H1 (cell line): Measurements from ENCODE around the gene INHBB. TPM values are rescaled to one million over a fixed set of nuclear protein-coding genes. Genes with fewer than 3 reads are reported as not detected.
A peak's percentile ranks its signal among the peaks of the same experiment; 100 is the strongest.

Source experiments
- CTCF ChIA-PET: fragments of 300-600 bp; sonication (Branson Sonifier 250); formaldehyde crosslinking; loops from one replicate; lab custom pipeline; 2021; ENCODE audit not compliant: partially characterized antibody; lab: Charles Lee
- POLR2A ChIA-PET: fragments of 300-600 bp; sonication (Branson Sonifier 250); formaldehyde crosslinking; loops from one replicate; lab custom pipeline; 2021; ENCODE audit warnings: inconsistent platforms; ENCODE audit not compliant: partially characterized antibody; lab: Charles Lee
- DNase-seq, 2 experiments: peaks; one replicate each; pipeline versions ENCODE4 v3.0.0 to v3.0.0-alpha.2; 2010 to 2022; ENCODE audit warnings: low spot score in 2 of 2, low read depth in 1 of 2, mixed read lengths in 1 of 2
- FAIRE-seq: peaks from 2 replicates; lab custom pipeline; 2011; peaks lifted over from hg19 to GRCh38; lab: Jason Lieb, UNC
- H2AFZ ChIP-seq: 2 replicates; pipeline ENCODE4 v1.8.1; 2012; ENCODE audit warnings: low read length, inconsistent platforms
- H2AK5ac ChIP-seq: 2 replicates; pipeline ENCODE4 v1.6.1; 2013; ENCODE audit warnings: low read depth, low read length
- H2BK120ac ChIP-seq: replicated peaks from 2 replicates; pipeline ENCODE3; 2013; ENCODE audit warnings: low read depth, low read length, inconsistent platforms
- H2BK12ac ChIP-seq: 2 replicates; pipeline ENCODE4 v1.6.1; 2013; ENCODE audit warnings: low read depth, low read length
- H2BK15ac ChIP-seq: 2 replicates; pipeline ENCODE4 v1.6.1; 2013; ENCODE audit warnings: low read length
- H2BK20ac ChIP-seq: 2 replicates; pipeline ENCODE4 v1.6.1; 2013; ENCODE audit warnings: low read length
- H2BK5ac ChIP-seq: 2 replicates; pipeline ENCODE4 v1.6.1; 2013; ENCODE audit warnings: low read depth, low read length
- H3K14ac ChIP-seq: 2 replicates; pipeline ENCODE4 v1.6.1; 2013; ENCODE audit warnings: inconsistent platforms; ENCODE audit not compliant: insufficient read length
- H3K18ac ChIP-seq: 2 replicates; pipeline ENCODE4 v1.6.1; 2013; ENCODE audit warnings: low read length; ENCODE audit errors: extremely low read depth
- H3K23ac ChIP-seq: 2 replicates; pipeline ENCODE4 v1.6.1; 2013; ENCODE audit warnings: inconsistent platforms; ENCODE audit not compliant: insufficient read length
- H3K23me2 ChIP-seq: 2 replicates; pipeline ENCODE4 v1.6.1; 2013; ENCODE audit warnings: low read depth, low read length
- H3K27ac ChIP-seq: 2 replicates; pipeline ENCODE4 v1.6.1; 2011; ENCODE audit warnings: low read depth, low read length, inconsistent platforms
- H3K27me3 ChIP-seq, 4 experiments: replicated peaks in 1 of 4; 1 replicate in 1 of 4; 2 replicates in 3 of 4; pipeline versions ENCODE4 v1.6.1 to v1.8.1; 2011 to 2013; ENCODE audit warnings: low read length in 3 of 4, mild to moderate bottlenecking in 3 of 4, inconsistent platforms in 2 of 4, mixed read lengths in 2 of 4, moderate library complexity in 1 of 4; ENCODE audit not compliant: control insufficient read depth in 3 of 4, insufficient read depth in 3 of 4; ENCODE audit errors: extremely low read depth in 1 of 4
- H3K36me3 ChIP-seq, 4 experiments: 2 replicates each; pipeline versions ENCODE4 v1.6.1 to v1.8.1; 2011 to 2013; ENCODE audit warnings: mild to moderate bottlenecking in 4 of 4, low read length in 3 of 4, moderate library complexity in 2 of 4, control low read depth in 1 of 4, inconsistent platforms in 1 of 4; ENCODE audit not compliant: insufficient read depth in 4 of 4, control insufficient read depth in 2 of 4
- H3K4ac ChIP-seq: replicated peaks from 2 replicates; pipeline ENCODE3; 2013; ENCODE audit warnings: low read length, low read depth, mixed read lengths, inconsistent platforms; ENCODE audit not compliant: insufficient read length
- H3K4me1 ChIP-seq, 4 experiments: replicated peaks in 1 of 4; 1 replicate in 1 of 4; 2 replicates in 3 of 4; pipeline versions ENCODE4 v1.6.1 to v1.8.1; 2011 to 2013; ENCODE audit warnings: low read length in 3 of 4, inconsistent platforms in 2 of 4, mixed read lengths in 1 of 4; ENCODE audit not compliant: insufficient read depth in 4 of 4, control insufficient read depth in 3 of 4
- H3K4me2 ChIP-seq, 2 experiments: 2 replicates each; pipeline versions ENCODE4 v1.6.1 to v1.8.1; 2011 to 2013; ENCODE audit warnings: low read depth in 2 of 2, low read length in 2 of 2, control low read depth in 1 of 2, inconsistent platforms in 1 of 2, mild to moderate bottlenecking in 1 of 2; ENCODE audit not compliant: insufficient read depth in 1 of 2
- H3K4me3 ChIP-seq, 4 experiments: fragments of 200-600, 300-600 bp in 1 of 4; sonication (generic), shearing (Covaris generic), sonication (Bioruptor Twin) in 1 of 4; 2 replicates each; pipeline versions ENCODE4 v1.5.1 to v1.8.1; 2011 to 2016; ENCODE audit warnings: low read length in 4 of 4, low read depth in 3 of 4, control low read depth in 2 of 4, inconsistent platforms in 2 of 4, mild to moderate bottlenecking in 2 of 4, mixed read lengths in 1 of 4, moderate library complexity in 1 of 4; ENCODE audit not compliant: insufficient read depth in 2 of 4; ENCODE audit errors: extremely low read depth in 1 of 4
- H3K56ac ChIP-seq: replicated peaks from 2 replicates; pipeline ENCODE3; 2013; ENCODE audit warnings: low read depth, mild to moderate bottlenecking, mixed read lengths, low read length, inconsistent platforms; ENCODE audit not compliant: insufficient read length
- H3K79me1 ChIP-seq: 2 replicates; pipeline ENCODE4 v1.6.1; 2013; ENCODE audit warnings: low read depth, low read length, control low read depth
- H3K79me2 ChIP-seq, 2 experiments: 2 replicates each; pipeline versions ENCODE4 v1.6.1 to v1.8.1; 2012 to 2013; ENCODE audit warnings: low read length in 2 of 2, mild to moderate bottlenecking in 2 of 2, inconsistent platforms in 1 of 2; ENCODE audit not compliant: insufficient read depth in 2 of 2, control insufficient read depth in 1 of 2
- H3K9ac ChIP-seq, 4 experiments: replicated peaks in 1 of 4; 1 replicate in 1 of 4; 2 replicates in 3 of 4; pipeline versions ENCODE4 v1.6.1 to v1.8.1; 2011 to 2013; ENCODE audit warnings: low read depth in 3 of 4, low read length in 3 of 4, control low read depth in 2 of 4, mild to moderate bottlenecking in 2 of 4, moderate library complexity in 2 of 4, inconsistent platforms in 1 of 4; ENCODE audit errors: extremely low read depth in 1 of 4
- H3K9me3 ChIP-seq, 2 experiments: 2 replicates each; pipeline versions ENCODE4 v1.6.1 to v1.8.1; 2012 to 2013; ENCODE audit warnings: mild to moderate bottlenecking in 2 of 2, moderate library complexity in 2 of 2, control low read depth in 1 of 2, inconsistent platforms in 1 of 2, low read depth in 1 of 2, low read length in 1 of 2, mixed read lengths in 1 of 2; ENCODE audit not compliant: insufficient read depth in 2 of 2
- H4K20me1 ChIP-seq, 2 experiments: replicated peaks in 1 of 2; 2 replicates each; pipeline versions ENCODE3 to v1.8.1; 2011 to 2013; ENCODE audit warnings: inconsistent platforms in 2 of 2, low read length in 2 of 2, mild to moderate bottlenecking in 1 of 2; ENCODE audit not compliant: insufficient read depth in 2 of 2, control insufficient read depth in 1 of 2
- H4K5ac ChIP-seq: 2 replicates; pipeline ENCODE4 v1.6.1; 2013; ENCODE audit warnings: low read length, low read depth, mixed read lengths, inconsistent platforms; ENCODE audit not compliant: insufficient read length
- H4K8ac ChIP-seq: 2 replicates; pipeline ENCODE4 v1.8.0; 2013; ENCODE audit warnings: mild to moderate bottlenecking, moderate library complexity, low read length, inconsistent platforms; ENCODE audit not compliant: insufficient read depth; ENCODE audit errors: extremely low read depth
- H4K91ac ChIP-seq: replicated peaks from 2 replicates; pipeline ENCODE3; 2013; ENCODE audit warnings: low read length, mixed read lengths, inconsistent platforms; ENCODE audit not compliant: insufficient read length
- GTF2F1 ChIP-seq: IDR thresholded peaks from 2 replicates; pipeline ENCODE4 v1.6.1; 2012; ENCODE audit warnings: low read depth, low read length, improper control_type of control experiment, borderline replicate concordance
- KDM1A ChIP-seq: fragments of 200-600, 300-600 bp; sonication (generic); IDR thresholded peaks from 2 replicates; pipeline ENCODE4 v1.7.1; 2016; ENCODE audit warnings: mild to moderate bottlenecking, low read length, borderline replicate concordance
- RBBP5 ChIP-seq: IDR thresholded peaks from 2 replicates; pipeline ENCODE4 v1.7.1; 2012; ENCODE audit warnings: low read depth, mild to moderate bottlenecking, inconsistent platforms, low read length, moderate library complexity, borderline replicate concordance
- RNF2 ChIP-seq: fragments of 200-900, 300-1000 bp; sonication (generic); IDR thresholded peaks from 2 replicates; pipeline ENCODE4 v1.7.1; 2016; ENCODE audit warnings: borderline replicate concordance, low read depth, mild to moderate bottlenecking, antibody characterized with exemption, low read length; ENCODE audit not compliant: poor library complexity, severe bottlenecking; ENCODE audit errors: missing control alignments
- WGBS, 2 experiments: shearing (Covaris generic) in 1 of 2; methylation state at CpG; one replicate each; pipeline versions ENCODE4 v1.1.6 to v1.1.7; 2013 to 2015; ENCODE audit warnings: low lambda C conversion rate in 2 of 2, mixed read lengths in 2 of 2, inconsistent platforms in 1 of 2, low coverage in 1 of 2, missing lambda C conversion rate in 1 of 2; ENCODE audit not compliant: insufficient replicate concordance in 2 of 2, insufficient coverage in 1 of 2, insufficient read length in 1 of 2; ENCODE audit errors: extremely low coverage in 1 of 2, missing lambda C conversion rate in 1 of 2; 5-methylcytosine and 5-hydroxymethylcytosine counted together
- polyA plus RNA-seq, 7 experiments: library from polyadenylated mRNA; depleted of rRNA in 3 of 7; stranded (reverse) in 5 of 7; unstranded in 2 of 7; fragments of >200 nt in 5 of 7; fragments of 200-250 nt in 2 of 7; gene quantifications; 1 replicate in 5 of 7; 2 replicates in 1 of 7; 4 replicates in 1 of 7; pipeline versions ENCODE4 v1.2.1 to v1.2.3, GENCODE V29; 2011 to 2013; ENCODE audit warnings: missing spikeins in 2 of 7, mixed read lengths in 2 of 7
- total RNA-seq: library from RNA; stranded (reverse); fragmentation: NEBNext Ultra II Directional; extraction: Animal tissue kit (Norgen Biotek cat#: 25700); gene quantifications from 2 replicates; pipeline ENCODE4 v1.2.1, GENCODE V29; 2021
- TF ChIP-seq, protein P1 (sequence below), 3 experiments: IDR thresholded peaks; 1 replicate in 2 of 3; 2 replicates in 1 of 3; pipeline versions ENCODE4 v1.5.1 to v1.6.1; 2011; ENCODE audit warnings: low read length in 3 of 3, mild to moderate bottlenecking in 3 of 3, inconsistent platforms in 2 of 3, low read depth in 1 of 3, moderate library complexity in 1 of 3; ENCODE audit not compliant: insufficient read depth in 1 of 3; ENCODE audit errors: control extremely low read depth in 1 of 3

INHBB gene
- total and polyA plus RNA-seq, 2 of the 8 experiments (the other 6 are each of a cell fraction or from before 2014, with no cell fraction given): 0.30 to 0.32 TPM

GRCh38 chr2:120400551-120400950 lies 54.6 kb downstream of the INHBB start:
- no peaks in the 10 kb centered on the region for H4K20me1 ChIP-seq
- ChIA-PET POLR2A (interaction anchor here (1.2 kb wide), 1 partner anchor 675 kb away, joined by 3 read pairs; no protein-coding TSS in a partner anchor), CTCF (interaction anchor here (0.7 to 2.1 kb wide), 10 partner anchors 16 to 281 kb away, joined by 3 to 6 read pairs (median 4); no protein-coding TSS in a partner anchor)
- no peak overlapping the region for H3K4ac ChIP-seq
- H3K36me3 ChIP-seq: no peaks in the 10 kb centered on the region
- H3K4me1 ChIP-seq: peaks cover 0 to 10% (median 0%) of the 10 kb centered on the region in 4 experiments; a peak in 3 of 7 replicates
- H2BK120ac ChIP-seq: no peak overlapping the region
- H3K9me3 ChIP-seq: no peaks in the 10 kb centered on the region
- H3K14ac ChIP-seq: no peak overlapping the region
- H2BK5ac ChIP-seq: no peak overlapping the region
- no peak overlapping the region for H2BK12ac ChIP-seq
- 88% methylated on average over 11 of the region's 11 CpGs; no CpG with 5 or more reads in 1 of the 2 experiments for WGBS, 2 experiments
- no peak overlapping the region for H3K27ac ChIP-seq
- H3K18ac ChIP-seq: no peak overlapping the region
- no peak for FAIRE-seq
- no peak overlapping the region for H3K4me2 ChIP-seq
- DNase-seq: no peak
- no peaks in the 10 kb centered on the region for H3K23me2 ChIP-seq
- H3K27me3 ChIP-seq: peaks cover 0 to 3% (median 0%) of the 10 kb centered on the region in 4 experiments; a peak in 3 of 7 replicates
- H2AFZ ChIP-seq: no peak overlapping the region
- H3K9ac ChIP-seq: no peak overlapping the region
- H2AK5ac ChIP-seq: no peak overlapping the region
- no peak overlapping the region for H2BK15ac ChIP-seq
- H4K8ac ChIP-seq: no peak overlapping the region
- H3K4me3 ChIP-seq: no peak overlapping the region
- H3K79me1 ChIP-seq: no peaks in the 10 kb centered on the region
- no peak overlapping the region for H2BK20ac ChIP-seq
- H3K79me2 ChIP-seq: no peaks in the 10 kb centered on the region
- H3K56ac ChIP-seq: no peak overlapping the region
- H4K91ac ChIP-seq: no peak overlapping the region
- no peak overlapping the region for H3K23ac ChIP-seq
- H4K5ac ChIP-seq: no peak overlapping the region
- TF ChIP-seq GTF2F1 (no peak), RNF2 (no peak), RBBP5 (no peak), KDM1A (no peak)
- TF ChIP-seq, protein P1, sequence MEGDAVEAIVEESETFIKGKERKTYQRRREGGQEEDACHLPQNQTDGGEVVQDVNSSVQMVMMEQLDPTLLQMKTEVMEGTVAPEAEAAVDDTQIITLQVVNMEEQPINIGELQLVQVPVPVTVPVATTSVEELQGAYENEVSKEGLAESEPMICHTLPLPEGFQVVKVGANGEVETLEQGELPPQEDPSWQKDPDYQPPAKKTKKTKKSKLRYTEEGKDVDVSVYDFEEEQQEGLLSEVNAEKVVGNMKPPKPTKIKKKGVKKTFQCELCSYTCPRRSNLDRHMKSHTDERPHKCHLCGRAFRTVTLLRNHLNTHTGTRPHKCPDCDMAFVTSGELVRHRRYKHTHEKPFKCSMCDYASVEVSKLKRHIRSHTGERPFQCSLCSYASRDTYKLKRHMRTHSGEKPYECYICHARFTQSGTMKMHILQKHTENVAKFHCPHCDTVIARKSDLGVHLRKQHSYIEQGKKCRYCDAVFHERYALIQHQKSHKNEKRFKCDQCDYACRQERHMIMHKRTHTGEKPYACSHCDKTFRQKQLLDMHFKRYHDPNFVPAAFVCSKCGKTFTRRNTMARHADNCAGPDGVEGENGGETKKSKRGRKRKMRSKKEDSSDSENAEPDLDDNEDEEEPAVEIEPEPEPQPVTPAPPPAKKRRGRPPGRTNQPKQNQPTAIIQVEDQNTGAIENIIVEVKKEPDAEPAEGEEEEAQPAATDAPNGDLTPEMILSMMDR (IDR thresholded peaks at IDR 0.05; ENCODE audit: control extremely low read depth in 1 of 3, insufficient read depth in 1 of 3, low read depth in 1 of 3, low read length in 3 of 3): peak in 1 of 3 experiments; percentile 0; a peak in 1 of 4 replicates
